NCI-H2227 treated with DMSO at 0.1 percent for 48 hours (cell line): Measurements from ENCODE around the gene CRCP.
"Not testable (repeated sequence)": the region's sequence is repeated elsewhere in the genome, so short reads cannot be mapped to it uniquely, and the experiment has no call there.

Experiments
- DNase-seq: peaks from one replicate; lab custom pipeline; 2025; lab: John Stamatoyannopoulos, UW

Gene CRCP

GRCh38 chr7:66108410-66108809 is 6.2 kb upstream of the CRCP start:
- DNase-seq = not testable (repeated sequence)

DNA sequence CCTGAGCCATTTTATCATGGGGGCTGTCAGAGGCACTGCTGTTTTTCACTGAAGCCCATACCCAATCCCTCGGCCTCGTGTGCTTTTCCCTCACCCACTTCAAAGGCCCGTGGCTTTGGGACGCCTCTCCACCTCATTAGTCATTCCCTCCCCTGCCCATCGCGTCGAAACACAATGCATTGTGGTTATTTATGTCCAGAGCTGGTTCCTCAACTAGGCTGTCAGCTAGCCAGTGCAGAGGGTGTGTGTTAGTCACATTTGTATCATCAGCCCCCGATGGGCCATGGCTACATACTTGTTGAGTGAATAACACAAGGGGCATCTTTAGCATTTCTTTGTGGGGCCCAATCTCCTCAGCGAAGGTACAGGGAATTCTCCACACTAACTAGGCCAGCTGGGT is 3.8 kb upstream of the CRCP start:
- DNase-seq = no peak

DNA sequence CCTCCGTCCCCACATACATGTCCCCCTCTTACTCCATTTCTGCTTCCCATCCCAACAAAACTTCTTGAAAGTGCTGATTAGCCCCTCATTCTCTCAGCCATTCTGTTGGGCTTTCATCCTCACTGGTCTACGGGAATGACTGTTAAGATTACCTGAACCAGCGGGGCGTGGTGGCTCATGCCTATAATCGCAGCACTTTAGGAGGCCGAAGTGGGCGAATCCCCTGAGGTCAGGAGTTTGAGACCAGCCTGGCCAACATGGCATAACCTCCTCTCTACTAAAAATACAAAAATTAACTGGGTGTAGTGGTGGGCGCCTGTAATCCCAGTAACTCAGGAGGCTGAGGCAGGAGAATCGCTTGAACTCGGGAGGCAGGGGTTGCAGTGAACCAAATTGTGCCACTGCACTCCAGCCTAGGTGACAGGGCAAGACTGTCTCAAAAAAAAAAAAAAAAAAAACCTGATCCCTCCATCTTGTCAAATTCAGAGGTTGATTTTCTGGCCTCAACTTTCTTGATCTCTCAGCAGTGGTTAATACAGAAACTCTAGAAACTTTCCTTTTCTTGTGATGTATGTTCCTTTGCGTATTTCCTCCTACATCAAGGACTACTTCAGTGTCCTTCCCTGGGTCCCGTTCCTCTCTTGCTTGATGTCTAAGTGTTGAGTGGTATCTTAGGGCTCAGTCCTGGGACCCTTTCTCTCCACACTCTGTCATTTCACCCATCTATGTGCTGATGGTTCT is 2.2 kb downstream of the CRCP start:
- DNase-seq = not testable (repeated sequence)

GRCh38 chr7:66118603-66119002 is 4.0 kb downstream of the CRCP start:
- no peak for DNase-seq

DNA sequence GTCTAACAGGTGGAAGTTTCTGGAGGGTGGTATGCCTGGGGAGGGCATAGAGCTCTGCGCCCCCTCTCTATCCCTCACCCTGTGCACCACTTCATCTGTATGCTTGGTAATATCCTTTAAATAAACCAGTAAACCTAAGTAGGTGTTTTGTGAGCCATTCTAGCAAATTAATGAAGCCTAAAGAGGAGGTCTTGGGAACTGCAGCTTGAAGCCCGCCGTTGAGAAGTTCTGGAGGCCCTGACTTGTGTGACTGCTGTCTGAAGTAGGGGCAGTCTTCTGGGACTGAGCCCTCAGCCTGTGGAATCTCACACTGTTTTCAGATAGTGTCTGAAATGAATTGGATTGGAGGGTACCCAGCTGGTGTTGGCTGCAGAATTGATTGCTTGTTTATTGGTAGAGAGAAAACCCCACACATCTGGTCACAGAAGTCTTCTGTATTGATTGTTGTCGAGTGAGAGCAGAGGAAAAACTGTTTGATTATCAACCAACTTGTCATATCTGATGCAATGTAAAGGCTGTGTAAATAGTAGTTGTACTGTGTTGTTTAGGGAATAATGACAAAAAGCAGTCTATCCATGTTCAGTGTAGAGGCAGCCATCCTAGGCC is 4.7 kb downstream of the CRCP start:
- no peak for DNase-seq

GRCh38 chr7:66123175-66123528 is 8.5 kb downstream of the CRCP start:
- no peak for DNase-seq

GRCh38 chr7:66124569-66124861 is 9.9 kb downstream of the CRCP start:
- not testable (repeated sequence) for DNase-seq

DNA sequence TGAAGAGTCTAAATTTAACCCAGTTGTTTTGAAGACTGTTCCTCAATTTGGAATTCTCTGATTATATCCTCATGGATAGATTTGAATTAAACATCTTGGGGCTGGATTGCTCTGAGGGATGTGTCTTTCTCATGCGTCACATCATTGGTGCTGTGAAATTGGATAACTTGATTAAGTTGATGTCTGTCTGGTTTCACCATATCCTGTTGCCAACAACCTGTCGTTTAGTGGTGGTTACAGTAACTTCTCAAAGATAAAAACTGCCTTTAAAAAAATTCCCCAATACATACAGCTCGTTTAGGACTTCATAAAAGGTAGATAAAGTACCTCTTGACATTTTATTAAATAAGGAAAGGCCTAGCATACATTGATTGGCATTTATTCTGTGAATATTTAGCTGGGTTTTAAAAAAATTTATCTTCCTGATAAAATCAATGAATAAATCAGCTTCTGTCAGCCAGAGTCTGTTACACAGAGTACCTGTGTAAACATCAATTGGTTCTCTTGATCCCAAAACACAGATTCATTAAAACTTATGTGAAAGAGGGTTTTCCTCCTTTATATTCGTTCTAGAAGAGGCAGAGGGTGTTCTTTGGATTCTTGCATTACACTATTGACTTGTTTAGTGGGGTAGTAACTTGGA is 10.5 kb downstream of the CRCP start:
- DNase-seq = no peak

- not testable (repeated sequence) for DNase-seq
These were observed 11.2 kb downstream of the CRCP start for GRCh38 chr7:66125781-66126352.

- DNase-seq = not testable (repeated sequence)
These were observed 12.5 kb downstream of the CRCP start for GRCh38 chr7:66127172-66127571.

- DNase-seq = no peak
These were observed 24.5 kb downstream of the CRCP start for GRCh38 chr7:66138994-66139752.

DNA sequence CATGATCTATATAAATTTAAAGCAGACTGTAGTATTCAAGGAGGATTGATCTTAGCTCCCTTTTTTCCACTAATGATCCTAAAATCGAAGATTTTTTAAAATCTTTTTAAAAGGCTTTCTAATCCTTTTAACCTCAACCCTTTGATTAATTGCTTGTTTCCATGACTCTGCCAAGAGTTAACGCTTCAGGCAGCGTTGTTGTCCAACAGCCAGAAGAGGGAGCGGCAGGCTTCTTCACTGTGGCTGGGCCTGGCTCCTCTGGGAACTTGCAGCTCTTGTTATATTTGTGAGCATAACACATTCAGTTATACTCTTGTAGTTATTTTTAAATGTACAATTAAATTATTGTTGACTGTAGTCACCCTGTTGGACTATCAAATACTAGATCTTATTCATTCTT is 26.3 kb downstream of the CRCP start:
- DNase-seq = no peak

- DNase-seq = no peak
These were observed 27.7 kb downstream of the CRCP start for GRCh38 chr7:66142334-66142733.

DNA sequence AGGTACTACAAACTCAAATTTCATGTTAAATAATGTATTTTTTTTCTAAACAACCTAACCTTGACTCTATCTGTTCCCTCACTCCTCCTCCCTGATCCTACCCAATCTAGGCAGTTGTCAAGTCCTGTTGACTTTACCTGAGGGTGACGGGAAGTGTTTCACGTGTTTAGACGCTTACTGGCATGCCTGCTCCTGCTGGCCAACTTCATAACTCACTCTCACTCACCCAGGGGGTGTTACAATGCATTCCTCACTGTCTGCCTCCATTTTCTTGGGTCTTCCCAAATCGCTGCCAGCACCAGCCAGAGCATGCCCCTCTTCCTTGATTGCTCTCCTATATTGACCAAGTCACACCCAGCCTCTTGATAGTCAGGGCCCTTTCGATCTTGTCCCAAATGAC is 28.3 kb downstream of the CRCP start:
- DNase-seq = no peak

DNA sequence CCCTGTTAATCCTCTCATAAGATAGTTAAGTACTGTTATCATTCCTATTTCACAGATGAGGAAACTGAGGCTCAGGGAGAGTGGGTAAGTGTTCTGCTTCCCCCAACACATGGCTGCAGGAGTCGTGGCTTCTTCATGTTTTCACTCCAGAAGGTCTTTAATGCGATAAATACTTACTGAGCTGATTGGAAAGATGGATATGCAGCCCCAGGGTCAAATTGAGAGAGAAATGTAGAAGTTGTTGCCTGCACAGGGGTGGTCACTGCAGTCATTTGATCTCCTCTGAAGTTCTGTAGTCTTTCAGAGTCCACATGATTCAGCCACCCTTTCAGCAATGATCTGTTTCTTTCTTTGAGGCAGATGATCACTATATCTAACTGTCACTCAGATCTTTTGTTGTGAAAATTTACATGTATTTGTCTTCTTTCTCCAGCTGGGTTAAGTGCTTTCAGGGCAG is 29.3 kb downstream of the CRCP start:
- DNase-seq = no peak

DNA sequence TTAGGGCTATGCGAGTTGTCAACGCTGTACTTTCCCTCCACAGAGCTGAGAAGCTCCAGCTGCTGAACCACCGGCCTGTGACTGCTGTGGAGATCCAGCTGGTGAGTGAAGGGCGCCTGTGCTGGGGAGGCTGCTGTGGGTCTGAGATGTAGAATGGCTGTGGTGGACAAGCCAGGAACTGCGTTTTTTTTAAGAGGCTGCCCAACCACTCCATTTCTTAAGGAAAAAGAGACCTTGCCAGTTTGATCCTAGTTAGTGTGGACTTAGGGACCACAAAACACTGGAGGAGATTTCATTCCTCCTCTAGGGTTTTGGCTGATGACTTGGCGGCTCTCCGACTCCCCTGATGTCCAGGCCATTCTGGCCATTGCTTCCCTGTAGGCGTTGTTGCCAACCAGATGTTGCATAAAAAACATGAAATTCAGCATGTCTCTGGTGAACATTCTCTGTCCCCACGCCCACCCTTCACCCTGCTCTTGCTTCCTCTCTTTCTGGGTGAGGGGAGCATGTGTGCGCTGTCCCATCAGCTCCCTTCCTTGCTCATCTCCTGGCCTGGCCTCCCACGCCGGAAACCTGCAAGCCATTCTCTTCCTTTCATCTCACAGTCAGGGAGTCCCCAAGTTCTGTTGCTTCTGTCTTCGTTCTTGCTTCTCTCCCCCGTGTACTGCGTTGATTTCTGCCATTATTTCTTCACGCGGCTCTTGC is 30.9 kb downstream of the CRCP start:
- no peak for DNase-seq

- no peak for DNase-seq
These were observed 32.1 kb downstream of the CRCP start for GRCh38 chr7:66146701-66147100.

- not testable (repeated sequence) for DNase-seq
These were observed 33.0 kb downstream of the CRCP start for GRCh38 chr7:66147657-66148056.

GRCh38 chr7:66150471-66150870 is 35.8 kb downstream of the CRCP start:
- no peak for DNase-seq

DNA sequence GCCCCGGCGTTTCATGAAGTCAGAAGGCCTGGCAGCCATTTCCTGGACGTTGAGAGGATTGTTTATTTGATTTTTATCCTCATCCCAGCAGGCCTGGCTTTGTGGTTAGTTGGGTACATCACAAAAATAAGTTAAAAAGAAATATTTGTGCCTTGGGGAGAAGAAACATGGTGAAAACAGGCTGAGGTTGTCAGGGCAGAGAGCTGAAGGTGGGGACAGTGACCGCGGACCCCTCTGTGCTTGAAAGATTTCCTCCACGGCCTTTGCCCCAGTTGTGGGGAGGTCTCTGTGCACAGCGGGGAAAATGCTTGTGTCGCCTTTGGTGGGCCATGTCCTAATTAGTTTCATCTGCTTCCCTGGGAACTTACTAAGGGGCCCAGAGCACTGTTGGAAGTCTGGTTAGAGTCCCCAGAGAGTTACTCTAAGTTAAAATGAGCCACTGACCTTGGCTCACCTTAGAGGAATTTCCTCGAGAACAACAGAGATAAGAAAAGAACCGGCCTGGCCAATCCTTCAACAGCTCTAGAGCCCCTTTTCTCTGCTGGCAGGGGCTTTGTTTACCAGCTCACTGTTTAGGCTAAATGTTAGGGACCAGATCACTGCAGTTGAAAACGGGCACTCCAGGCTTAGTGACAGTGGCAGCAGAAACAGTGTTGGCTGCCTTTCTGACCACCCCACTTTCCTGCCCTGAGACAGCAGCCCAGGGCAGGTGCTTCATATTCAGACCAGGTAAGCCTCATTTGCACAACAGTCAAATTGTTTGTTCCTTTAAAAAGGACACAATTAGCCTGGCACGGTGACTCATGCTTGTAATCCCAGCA is 37.9 kb downstream of the CRCP start:
- DNase-seq = no peak

GRCh38 chr7:66153691-66154090 is 39.0 kb downstream of the CRCP start:
- no peak for DNase-seq
